ENCODE measurements around the gene TWIST2. TPM values are rescaled to one million over a fixed set of nuclear protein-coding genes. Genes with fewer than 3 reads are reported as not detected.

The TWIST2 gene
- total and polyA plus RNA-seq, 8 donors, result 0.58 to 58.0 (median 12.3) TPM

DNA sequence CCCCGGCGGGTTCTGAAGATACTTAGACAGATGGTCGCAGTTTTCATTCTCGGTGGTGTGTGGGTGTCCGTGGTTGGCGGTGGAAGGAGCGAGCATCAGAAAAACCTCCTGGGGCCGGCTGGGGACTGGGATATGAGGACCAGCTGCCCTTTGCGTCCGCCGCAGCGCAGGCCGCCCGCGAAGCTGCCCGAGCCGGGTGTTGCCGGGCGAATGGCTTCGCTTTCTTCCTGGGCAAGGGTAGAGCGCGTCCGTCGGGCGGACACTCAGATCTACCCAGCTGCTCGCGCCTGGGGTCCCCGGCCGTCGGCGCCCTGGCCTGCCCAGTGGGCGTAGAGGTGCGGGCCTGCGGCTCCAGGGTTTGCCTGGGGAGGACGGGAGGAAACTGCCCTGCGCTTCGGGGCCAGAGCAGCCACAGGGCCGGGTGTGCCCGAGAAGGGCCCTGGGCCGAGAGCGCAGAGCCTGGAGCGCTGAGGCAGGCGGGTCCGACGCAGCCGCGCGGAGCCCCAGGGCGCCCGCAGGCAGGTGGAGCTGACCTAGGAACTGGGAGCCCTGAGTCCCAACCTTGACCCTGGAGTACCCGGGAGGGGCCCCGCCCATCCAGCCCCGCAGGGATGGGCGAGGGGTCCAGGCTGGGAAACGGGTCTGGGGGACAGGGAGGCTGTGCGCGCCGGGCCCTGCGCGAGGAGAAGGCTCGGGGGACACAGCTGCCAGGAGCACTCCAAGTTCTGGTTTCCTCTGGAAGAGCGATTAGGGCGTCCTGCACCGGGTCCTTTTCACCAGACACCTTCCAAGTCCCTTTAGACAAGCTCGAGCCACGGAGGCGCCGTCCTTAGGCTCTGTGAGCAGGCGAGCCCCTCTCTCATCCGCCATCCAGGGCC is 1.3 kb downstream of the TWIST2 start:
- peaks cover 22 to 40% (median 32%) of the 10 kb centered on the region in 4 donors for H3K4me1 ChIP-seq
- peak overlapping the region in 4 of 5 donors; percentile 76 to 89 (median 84) for H3K27ac ChIP-seq

GRCh38 chr2:238850091-238850490 is 2.2 kb downstream of the TWIST2 start:
- intact Hi-C loops (cut with DNase I; ENCODE audit: low total_unique reads), result no loop called here
- H3K27me3 ChIP-seq, result peaks cover 8 to 87% (median 43%) of the 10 kb centered on the region in 3 donors
- H3K27ac ChIP-seq, result peak overlapping the region in 4 of 5 donors; percentile 76 to 89 (median 84)
- H3K4me3 ChIP-seq, result peak overlapping the region; percentile 61 to 63 (median 61)
- no peaks in the 10 kb centered on the region for H3K9me3 ChIP-seq
- H3K36me3 ChIP-seq, result no peaks in the 10 kb centered on the region
- TF ChIP-seq POLR2AphosphoS5 (IDR thresholded peaks at IDR 0.05) (no peak), POLR2A (IDR thresholded peaks at IDR 0.05) (no peak), EP300 (IDR thresholded peaks at IDR 0.05) (no peak)
- TF ChIP-seq, protein P1, sequence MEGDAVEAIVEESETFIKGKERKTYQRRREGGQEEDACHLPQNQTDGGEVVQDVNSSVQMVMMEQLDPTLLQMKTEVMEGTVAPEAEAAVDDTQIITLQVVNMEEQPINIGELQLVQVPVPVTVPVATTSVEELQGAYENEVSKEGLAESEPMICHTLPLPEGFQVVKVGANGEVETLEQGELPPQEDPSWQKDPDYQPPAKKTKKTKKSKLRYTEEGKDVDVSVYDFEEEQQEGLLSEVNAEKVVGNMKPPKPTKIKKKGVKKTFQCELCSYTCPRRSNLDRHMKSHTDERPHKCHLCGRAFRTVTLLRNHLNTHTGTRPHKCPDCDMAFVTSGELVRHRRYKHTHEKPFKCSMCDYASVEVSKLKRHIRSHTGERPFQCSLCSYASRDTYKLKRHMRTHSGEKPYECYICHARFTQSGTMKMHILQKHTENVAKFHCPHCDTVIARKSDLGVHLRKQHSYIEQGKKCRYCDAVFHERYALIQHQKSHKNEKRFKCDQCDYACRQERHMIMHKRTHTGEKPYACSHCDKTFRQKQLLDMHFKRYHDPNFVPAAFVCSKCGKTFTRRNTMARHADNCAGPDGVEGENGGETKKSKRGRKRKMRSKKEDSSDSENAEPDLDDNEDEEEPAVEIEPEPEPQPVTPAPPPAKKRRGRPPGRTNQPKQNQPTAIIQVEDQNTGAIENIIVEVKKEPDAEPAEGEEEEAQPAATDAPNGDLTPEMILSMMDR (IDR thresholded peaks at IDR 0.05), result no peak
- WGBS, 5 donors, result 52 to 65% (median 60%) methylated on average over 2 of the region's 2 CpGs
- no peak for DNase-seq
- peaks cover 22 to 45% (median 32%) of the 10 kb centered on the region in 4 donors for H3K4me1 ChIP-seq

More for the DNA sequence above, 1.3 kb downstream of the TWIST2 start:
- intact Hi-C loops (cut with DNase I; ENCODE audit: low total_unique reads), result no loop called here
- DNase-seq, result peak in 1 of 2 donors; percentile 33
- WGBS, 5 donors, result 5 to 13% (median 8%) methylated on average over 18 to 70 of the region's 70 CpGs
- peaks cover 8 to 87% (median 43%) of the 10 kb centered on the region in 3 donors for H3K27me3 ChIP-seq
- peak overlapping the region; percentile 61 to 63 (median 61) for H3K4me3 ChIP-seq
- H3K9me3 ChIP-seq, result no peaks in the 10 kb centered on the region
- no peak for TF ChIP-seq POLR2A (IDR thresholded peaks at IDR 0.05)
- TF ChIP-seq EP300 (IDR thresholded peaks at IDR 0.05), result no peak
- TF ChIP-seq, protein P1 (IDR thresholded peaks at IDR 0.05), result no peak
- TF ChIP-seq POLR2AphosphoS5 (IDR thresholded peaks at IDR 0.05), result no peak
- no peaks in the 10 kb centered on the region for H3K36me3 ChIP-seq

GRCh38 chr2:238851026-238851425 is 3.1 kb downstream of the TWIST2 start:
- peak overlapping the region in 2 of 5 donors; percentile 37 to 89 for H3K27ac ChIP-seq
- TF ChIP-seq, protein P1 (IDR thresholded peaks at IDR 0.05), result no peak
- TF ChIP-seq POLR2AphosphoS5 (IDR thresholded peaks at IDR 0.05), result no peak
- TF ChIP-seq EP300 (IDR thresholded peaks at IDR 0.05), result no peak
- no peak for TF ChIP-seq POLR2A (IDR thresholded peaks at IDR 0.05)
- no peak for DNase-seq
- peaks cover 22 to 41% (median 31%) of the 10 kb centered on the region in 4 donors for H3K4me1 ChIP-seq
- 63 to 74% (median 71%) methylated on average over 5 of the region's 5 CpGs for WGBS, 5 donors
- no peaks in the 10 kb centered on the region for H3K36me3 ChIP-seq
- peaks cover 8 to 85% (median 44%) of the 10 kb centered on the region in 3 donors for H3K27me3 ChIP-seq
- H3K4me3 ChIP-seq, result peak overlapping the region in 2 of 4 donors; percentile 7 to 61
- intact Hi-C loops (cut with DNase I; ENCODE audit: low total_unique reads), result no loop called here
- no peaks in the 10 kb centered on the region for H3K9me3 ChIP-seq

DNA sequence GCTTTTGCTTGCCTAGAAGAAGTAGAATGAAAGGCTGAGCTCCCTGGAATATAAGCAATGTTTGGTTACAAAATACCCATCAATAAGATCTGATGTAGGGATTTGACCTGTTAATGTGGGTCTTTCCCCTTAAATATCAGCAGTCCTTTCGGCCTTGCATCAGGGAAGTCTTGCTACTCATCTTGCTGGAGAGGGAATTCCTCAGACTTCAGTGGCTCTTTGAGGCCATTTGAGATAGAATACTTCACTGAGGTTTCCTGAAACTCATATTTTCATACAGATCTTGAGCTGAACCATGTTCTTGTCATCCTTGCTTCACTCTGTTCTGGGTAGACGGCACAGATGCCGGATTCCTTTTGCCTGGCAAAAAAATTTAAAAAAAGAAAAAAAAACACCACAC is 3.9 kb downstream of the TWIST2 start:
- no peak for DNase-seq
- TF ChIP-seq, protein P1 (IDR thresholded peaks at IDR 0.05), result no peak
- TF ChIP-seq EP300 (IDR thresholded peaks at IDR 0.05), result no peak
- TF ChIP-seq POLR2A (IDR thresholded peaks at IDR 0.05), result no peak
- no peak for TF ChIP-seq POLR2AphosphoS5 (IDR thresholded peaks at IDR 0.05)
- Histone ChIP-seq H3K27me3 (peaks cover 8 to 82% (median 37%) of the 10 kb centered on the region in 3 donors), H3K9me3 (no peaks in the 10 kb centered on the region), H3K4me3 (peak overlapping the region in 1 of 4 donors; percentile 10), H3K4me1 (peaks cover 19 to 34% (median 25%) of the 10 kb centered on the region in 4 donors), H3K36me3 (no peaks in the 10 kb centered on the region), H3K27ac (peak overlapping the region in 2 of 5 donors; percentile 37 to 89)
- WGBS, 5 donors, result 54 to 69% (median 67%) methylated on average over 3 of the region's 3 CpGs
- intact Hi-C loops (cut with DNase I; ENCODE audit: low total_unique reads), result no loop called here

Measured in stomach (tissue), 9 donors.